ENCODE results near the gene ASNSD1. TPM values are rescaled to one million over a fixed set of nuclear protein-coding genes. Genes with fewer than 3 reads are reported as not detected.
A peak's percentile ranks its signal among the peaks of the same experiment; 100 is the strongest.

Gene ASNSD1
- total and polyA plus RNA-seq, 2 donors from 2014 or later: 28.6 to 36.5 TPM

GRCh38 chr2:189698020-189698887, 37.0 kb downstream of the ASNSD1 start:
- Histone ChIP-seq H3K36me3 (ENCODE audit: control insufficient read depth in 2 of 3, insufficient read depth in 3 of 3, low read length in 3 of 3) (no peaks in the 10 kb centered on the region), H3K9me3 (ENCODE audit: control insufficient read depth in 2 of 3, insufficient read depth in 1 of 3, low read length in 3 of 3) (no peaks in the 10 kb centered on the region), H3K4me3 (ENCODE audit: low read length in 3 of 3) (peak overlapping the region in 1 of 3 donors; percentile 41), H3K27me3 (ENCODE audit: control insufficient read depth, insufficient read depth, low read length) (no peaks in the 10 kb centered on the region), H3K9ac (ENCODE audit: low read length in 3 of 3) (peak overlapping the region in 1 of 3 donors; percentile 10), H3K27ac (ENCODE audit: low read depth in 2 of 2, low read length in 2 of 2) (no peak overlapping the region), H3K4me1 (ENCODE audit: control insufficient read depth in 2 of 3, insufficient read depth in 2 of 3, low read depth in 1 of 3, low read length in 3 of 3) (no peaks in the 10 kb centered on the region)
- TF ChIP-seq, protein P1, sequence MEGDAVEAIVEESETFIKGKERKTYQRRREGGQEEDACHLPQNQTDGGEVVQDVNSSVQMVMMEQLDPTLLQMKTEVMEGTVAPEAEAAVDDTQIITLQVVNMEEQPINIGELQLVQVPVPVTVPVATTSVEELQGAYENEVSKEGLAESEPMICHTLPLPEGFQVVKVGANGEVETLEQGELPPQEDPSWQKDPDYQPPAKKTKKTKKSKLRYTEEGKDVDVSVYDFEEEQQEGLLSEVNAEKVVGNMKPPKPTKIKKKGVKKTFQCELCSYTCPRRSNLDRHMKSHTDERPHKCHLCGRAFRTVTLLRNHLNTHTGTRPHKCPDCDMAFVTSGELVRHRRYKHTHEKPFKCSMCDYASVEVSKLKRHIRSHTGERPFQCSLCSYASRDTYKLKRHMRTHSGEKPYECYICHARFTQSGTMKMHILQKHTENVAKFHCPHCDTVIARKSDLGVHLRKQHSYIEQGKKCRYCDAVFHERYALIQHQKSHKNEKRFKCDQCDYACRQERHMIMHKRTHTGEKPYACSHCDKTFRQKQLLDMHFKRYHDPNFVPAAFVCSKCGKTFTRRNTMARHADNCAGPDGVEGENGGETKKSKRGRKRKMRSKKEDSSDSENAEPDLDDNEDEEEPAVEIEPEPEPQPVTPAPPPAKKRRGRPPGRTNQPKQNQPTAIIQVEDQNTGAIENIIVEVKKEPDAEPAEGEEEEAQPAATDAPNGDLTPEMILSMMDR (IDR thresholded peaks at IDR 0.05; ENCODE audit: borderline replicate concordance, extremely low read depth, insufficient read depth): peak; percentile 44
- intact Hi-C loops (cut with DNase I): no loop called here
- DNase-seq (peak in 2 of 5 donors; percentile 45 to 73), FAIRE-seq (peak; percentile 93)

DNA sequence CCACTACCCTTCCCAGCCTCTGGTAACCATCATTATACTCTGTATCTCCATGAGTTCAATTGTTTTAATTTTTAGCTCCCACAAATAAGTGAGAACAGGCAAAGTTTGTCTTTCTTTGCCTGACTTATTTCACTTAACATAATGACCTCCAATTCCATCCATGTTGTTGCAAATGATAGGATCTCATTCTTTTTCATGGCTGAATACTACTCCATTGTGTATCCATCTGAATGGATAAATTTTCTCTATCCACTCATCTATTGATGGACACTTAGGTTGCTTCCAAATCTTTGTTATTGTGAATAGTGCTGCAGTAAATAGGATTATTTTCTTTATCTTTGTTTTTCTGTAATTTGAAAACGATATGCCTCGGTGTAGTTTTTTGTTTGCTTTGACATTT, 39.4 kb downstream of the ASNSD1 start:
- intact Hi-C loops (cut with DNase I): no loop called here
- FAIRE-seq (no peak), DNase-seq (no peak)
- no peaks in the 10 kb centered on the region for H3K27me3 ChIP-seq (ENCODE audit: control insufficient read depth, insufficient read depth, low read length)
- no peak overlapping the region for H3K9ac ChIP-seq (ENCODE audit: low read length in 3 of 3)
- no peaks in the 10 kb centered on the region for H3K4me1 ChIP-seq (ENCODE audit: control insufficient read depth in 2 of 3, insufficient read depth in 2 of 3, low read depth in 1 of 3, low read length in 3 of 3)
- no peak overlapping the region for H3K27ac ChIP-seq (ENCODE audit: low read depth in 2 of 2, low read length in 2 of 2)
- H3K36me3 ChIP-seq (ENCODE audit: control insufficient read depth in 2 of 3, insufficient read depth in 3 of 3, low read length in 3 of 3): peaks cover 0 to 5% (median 0%) of the 10 kb centered on the region in 3 donors
- TF ChIP-seq, protein P1 (IDR thresholded peaks at IDR 0.05; ENCODE audit: borderline replicate concordance, extremely low read depth, insufficient read depth): no peak
- H3K9me3 ChIP-seq (ENCODE audit: control insufficient read depth in 2 of 3, insufficient read depth in 1 of 3, low read length in 3 of 3): no peaks in the 10 kb centered on the region
- no peak overlapping the region for H3K4me3 ChIP-seq (ENCODE audit: low read length in 3 of 3)

GRCh38 chr2:189702071-189702470, 40.8 kb downstream of the ASNSD1 start:
- TF ChIP-seq, protein P1 (IDR thresholded peaks at IDR 0.05; ENCODE audit: borderline replicate concordance, extremely low read depth, insufficient read depth): no peak
- peaks cover 0 to 5% (median 5%) of the 10 kb centered on the region in 3 donors for H3K36me3 ChIP-seq (ENCODE audit: control insufficient read depth in 2 of 3, insufficient read depth in 3 of 3, low read length in 3 of 3)
- no peak overlapping the region for H3K9ac ChIP-seq (ENCODE audit: low read length in 3 of 3)
- no peak overlapping the region for H3K27ac ChIP-seq (ENCODE audit: low read depth in 2 of 2, low read length in 2 of 2)
- H3K4me3 ChIP-seq (ENCODE audit: low read length in 3 of 3): no peak overlapping the region
- no peaks in the 10 kb centered on the region for H3K9me3 ChIP-seq (ENCODE audit: control insufficient read depth in 2 of 3, insufficient read depth in 1 of 3, low read length in 3 of 3)
- H3K27me3 ChIP-seq (ENCODE audit: control insufficient read depth, insufficient read depth, low read length): no peaks in the 10 kb centered on the region
- intact Hi-C loops (cut with DNase I): no loop called here
- H3K4me1 ChIP-seq (ENCODE audit: control insufficient read depth in 2 of 3, insufficient read depth in 2 of 3, low read depth in 1 of 3, low read length in 3 of 3): no peaks in the 10 kb centered on the region
- no peak for DNase-seq
- FAIRE-seq: no peak
